Type B pancreatic cell (in vitro differentiated cells): ENCODE results near the gene ADAM22. TPM values are rescaled to one million over a fixed set of nuclear protein-coding genes. Genes with fewer than 3 reads are reported as not detected.

Experiments used
- DNase-seq: peaks from one replicate; pipeline ENCODE4 v3.0.0; 2021; ENCODE audit warnings: mixed read lengths; ENCODE audit not compliant: unreplicated experiment; ENCODE audit errors: extremely low spot score
- H3K27ac Mint-ChIP-seq: 2 replicates; pipeline ENCODE4 v1.8.0; 2021; ENCODE audit warnings: mild to moderate bottlenecking, mixed read lengths
- H3K27me3 Mint-ChIP-seq: 2 replicates; pipeline ENCODE4 v1.8.0; 2021; ENCODE audit warnings: mixed read lengths
- H3K36me3 Mint-ChIP-seq: 2 replicates; pipeline ENCODE4 v1.8.0; 2021; ENCODE audit warnings: mixed read lengths
- H3K4me1 Mint-ChIP-seq: one replicate; pipeline ENCODE4 v1.8.0; 2021; ENCODE audit warnings: mixed read lengths; ENCODE audit not compliant: unreplicated experiment
- H3K4me3 Mint-ChIP-seq: 2 replicates; pipeline ENCODE4 v1.8.0; 2021; ENCODE audit warnings: mild to moderate bottlenecking, mixed read lengths
- H3K9me3 Mint-ChIP-seq: 2 replicates; pipeline ENCODE4 v1.8.0; 2021; ENCODE audit warnings: mixed read lengths
- total RNA-seq: library from RNA; stranded (reverse); gene quantifications from 2 replicates; pipeline ENCODE4 v1.2.1, GENCODE V29; 2021; ENCODE audit warnings: low replicate concordance
- TF ChIP-seq, protein P1 (sequence below): fragments of 200-600 bp; sonication (generic); conservative IDR thresholded peaks from 2 replicates; pipeline ENCODE4 v1.5.0; 2021; ENCODE audit warnings: antibody characterized with exemption, mild to moderate bottlenecking

The ADAM22 gene
- total RNA-seq, 1 donor from 2014 or later, result 8.1 TPM

DNA sequence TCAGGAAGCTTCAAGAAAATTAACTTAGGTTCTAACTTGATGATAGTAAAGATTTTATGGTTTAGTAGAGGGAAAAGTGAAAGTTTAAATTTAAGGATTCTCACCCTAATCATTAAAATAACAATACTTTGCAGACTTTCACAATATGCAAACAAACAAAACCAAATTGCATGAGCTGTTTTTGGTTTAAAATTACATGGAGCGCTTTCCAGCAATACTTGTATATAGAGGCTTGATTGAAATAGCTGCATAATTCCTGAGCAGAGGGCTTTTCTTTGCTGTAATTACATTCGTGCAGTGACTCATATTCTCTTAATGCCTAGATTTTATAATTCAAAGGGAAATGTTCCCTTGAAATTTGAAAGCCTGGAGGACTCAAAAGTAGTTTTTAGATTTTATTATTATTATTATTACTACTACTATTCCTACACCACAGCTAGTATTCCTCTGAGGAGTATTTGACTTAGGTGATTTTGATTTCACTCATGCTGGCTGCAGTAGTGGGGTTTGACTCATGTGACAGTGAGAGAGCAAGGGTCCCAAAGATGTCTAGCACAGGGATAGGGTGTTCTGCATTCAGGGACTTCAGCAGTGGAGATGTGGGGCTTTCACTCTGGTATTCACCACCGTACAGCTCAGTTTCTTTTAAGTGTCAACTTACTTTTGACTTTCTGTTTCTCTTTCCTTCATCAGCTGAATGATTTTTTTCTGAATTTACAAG lies 138.1 kb downstream of the ADAM22 start:
- TF ChIP-seq, protein P1, sequence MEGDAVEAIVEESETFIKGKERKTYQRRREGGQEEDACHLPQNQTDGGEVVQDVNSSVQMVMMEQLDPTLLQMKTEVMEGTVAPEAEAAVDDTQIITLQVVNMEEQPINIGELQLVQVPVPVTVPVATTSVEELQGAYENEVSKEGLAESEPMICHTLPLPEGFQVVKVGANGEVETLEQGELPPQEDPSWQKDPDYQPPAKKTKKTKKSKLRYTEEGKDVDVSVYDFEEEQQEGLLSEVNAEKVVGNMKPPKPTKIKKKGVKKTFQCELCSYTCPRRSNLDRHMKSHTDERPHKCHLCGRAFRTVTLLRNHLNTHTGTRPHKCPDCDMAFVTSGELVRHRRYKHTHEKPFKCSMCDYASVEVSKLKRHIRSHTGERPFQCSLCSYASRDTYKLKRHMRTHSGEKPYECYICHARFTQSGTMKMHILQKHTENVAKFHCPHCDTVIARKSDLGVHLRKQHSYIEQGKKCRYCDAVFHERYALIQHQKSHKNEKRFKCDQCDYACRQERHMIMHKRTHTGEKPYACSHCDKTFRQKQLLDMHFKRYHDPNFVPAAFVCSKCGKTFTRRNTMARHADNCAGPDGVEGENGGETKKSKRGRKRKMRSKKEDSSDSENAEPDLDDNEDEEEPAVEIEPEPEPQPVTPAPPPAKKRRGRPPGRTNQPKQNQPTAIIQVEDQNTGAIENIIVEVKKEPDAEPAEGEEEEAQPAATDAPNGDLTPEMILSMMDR, result no peak
- H3K9me3 Mint-ChIP-seq, result no peaks in the 10 kb centered on the region
- no peak overlapping the region for H3K4me3 Mint-ChIP-seq
- no peaks in the 10 kb centered on the region for H3K27me3 Mint-ChIP-seq
- H3K27ac Mint-ChIP-seq, result no peak overlapping the region
- H3K36me3 Mint-ChIP-seq, result no peaks in the 10 kb centered on the region
- DNase-seq, result no peak
- H3K4me1 Mint-ChIP-seq, result no peaks in the 10 kb centered on the region

DNA sequence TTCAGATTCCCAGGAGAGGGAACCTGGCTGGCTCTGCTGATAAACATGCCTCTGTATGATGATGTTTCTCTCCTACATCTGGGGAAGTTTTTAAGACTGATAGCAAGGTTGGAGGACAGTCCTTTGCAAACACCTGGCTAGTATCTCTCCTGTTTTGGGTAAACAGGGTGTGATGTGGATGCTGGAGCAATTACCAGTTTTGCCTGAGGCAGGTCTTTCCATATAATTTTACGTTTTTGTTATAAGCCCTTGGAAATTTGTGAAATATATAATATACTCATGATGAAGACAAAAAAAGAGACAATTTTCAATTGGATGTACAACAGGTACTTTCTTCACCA lies 138.6 kb downstream of the ADAM22 start:
- TF ChIP-seq, protein P1, result no peak
- Mint-ChIP-seq H3K27me3 (no peaks in the 10 kb centered on the region), H3K4me1 (no peaks in the 10 kb centered on the region), H3K36me3 (no peaks in the 10 kb centered on the region), H3K4me3 (no peak overlapping the region), H3K27ac (no peak overlapping the region), H3K9me3 (no peaks in the 10 kb centered on the region)
- no peak for DNase-seq

DNA sequence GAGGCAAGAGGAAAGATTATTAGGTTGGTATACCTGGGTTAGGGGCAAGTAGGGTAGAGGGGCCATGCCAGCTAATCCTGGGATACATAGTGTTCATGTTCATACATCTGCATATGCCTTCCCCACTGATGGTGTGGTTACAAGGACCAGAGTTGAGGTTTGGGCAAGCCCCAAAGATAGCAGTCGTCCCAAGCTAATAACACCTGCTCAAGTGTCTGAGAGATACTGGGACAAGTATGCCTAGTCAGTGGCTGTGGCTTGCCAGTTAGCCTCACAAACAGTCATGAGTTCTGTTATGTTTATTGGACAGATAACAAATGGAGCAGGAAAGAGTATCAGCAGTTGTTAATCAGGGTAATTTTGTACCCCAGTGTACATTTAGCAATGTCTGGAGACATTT lies 139.6 kb downstream of the ADAM22 start:
- Mint-ChIP-seq H3K4me3 (no peak overlapping the region), H3K9me3 (no peaks in the 10 kb centered on the region), H3K4me1 (no peaks in the 10 kb centered on the region), H3K36me3 (no peaks in the 10 kb centered on the region), H3K27ac (no peak overlapping the region), H3K27me3 (no peaks in the 10 kb centered on the region)
- TF ChIP-seq, protein P1, result no peak
- DNase-seq, result no peak

GRCh38 chr7:88075216-88075615 lies 141.2 kb downstream of the ADAM22 start:
- no peak for DNase-seq
- H3K4me3 Mint-ChIP-seq, result no peak overlapping the region
- no peaks in the 10 kb centered on the region for H3K4me1 Mint-ChIP-seq
- H3K27me3 Mint-ChIP-seq, result no peaks in the 10 kb centered on the region
- H3K9me3 Mint-ChIP-seq, result no peaks in the 10 kb centered on the region
- H3K27ac Mint-ChIP-seq, result no peak overlapping the region
- TF ChIP-seq, protein P1, result no peak
- no peaks in the 10 kb centered on the region for H3K36me3 Mint-ChIP-seq

GRCh38 chr7:88083883-88084282 lies 149.8 kb downstream of the ADAM22 start:
- Mint-ChIP-seq H3K27me3 (no peaks in the 10 kb centered on the region), H3K36me3 (no peaks in the 10 kb centered on the region), H3K4me1 (no peaks in the 10 kb centered on the region), H3K4me3 (no peak overlapping the region), H3K27ac (no peak overlapping the region), H3K9me3 (no peaks in the 10 kb centered on the region)
- TF ChIP-seq, protein P1, result no peak
- no peak for DNase-seq

- Mint-ChIP-seq H3K36me3 (no peaks in the 10 kb centered on the region), H3K27me3 (no peaks in the 10 kb centered on the region), H3K4me3 (no peak overlapping the region), H3K9me3 (no peaks in the 10 kb centered on the region), H3K4me1 (peaks cover 11% of the 10 kb centered on the region), H3K27ac (no peak overlapping the region)
- TF ChIP-seq, protein P1, result no peak
- DNase-seq, result no peak
Measured at GRCh38 chr7:88089561-88089960, 155.5 kb downstream of the ADAM22 start.
